GM23338 (cell line): ENCODE results near the gene SLC43A3. TPM values are rescaled to one million over a fixed set of nuclear protein-coding genes. Genes with fewer than 3 reads are reported as not detected.

ENCODE experiments used
- ATAC-seq: fragments of 200-7000 bp; cut with Tn5 transposase; 3 replicates; pipeline ENCODE4 v1.9.1; 2020
- DNase-seq: peaks from one replicate; pipeline ENCODE4 v3.0.0-alpha.2; 2015; ENCODE audit warnings: low spot score
- H2AFZ ChIP-seq: fragments of 200-600 bp; sonication (generic); 2 replicates; pipeline ENCODE4 v1.8.0; 2016; ENCODE audit warnings: antibody characterized with exemption, mild to moderate bottlenecking, moderate library complexity
- H3F3A ChIP-seq: fragments of 200-600 bp; sonication (generic); replicated peaks from 2 replicates; pipeline ENCODE4 v1.8.0; 2017; ENCODE audit warnings: antibody characterized with exemption, mixed run types, low read depth
- H3K27ac ChIP-seq: fragments of 200-600 bp; sonication (generic); 2 replicates; pipeline ENCODE4 v1.6.1; 2016; ENCODE audit warnings: low read depth
- H3K27me3 ChIP-seq: fragments of 200-600 bp; sonication (generic); 2 replicates; pipeline ENCODE4 v1.8.0; 2016; ENCODE audit warnings: mild to moderate bottlenecking, mixed run types, moderate library complexity; ENCODE audit not compliant: insufficient read depth
- H3K36me3 ChIP-seq: fragments of 200-600 bp; sonication (generic); 2 replicates; pipeline ENCODE4 v1.8.0; 2016; ENCODE audit warnings: mild to moderate bottlenecking; ENCODE audit not compliant: insufficient read depth
- H3K4me1 ChIP-seq: fragments of 200-600 bp; sonication (generic); 2 replicates; pipeline ENCODE4 v1.8.0; 2016; ENCODE audit warnings: mild to moderate bottlenecking, moderate library complexity; ENCODE audit not compliant: insufficient read depth
- H3K4me2 ChIP-seq: fragments of 200-600 bp; sonication (generic); 2 replicates; pipeline ENCODE4 v1.7.1; 2017; ENCODE audit warnings: mixed run types
- H3K4me3 ChIP-seq: fragments of 200-600 bp; sonication (generic); 2 replicates; pipeline ENCODE4 v1.6.1; 2016; ENCODE audit warnings: mixed run types
- H3K79me2 ChIP-seq: fragments of 200-600 bp; sonication (generic); replicated peaks from 2 replicates; pipeline ENCODE4 v1.8.0; 2017; ENCODE audit warnings: mild to moderate bottlenecking; ENCODE audit not compliant: insufficient read depth
- H3K9me2 ChIP-seq: fragments of 200-600 bp; sonication (generic); 2 replicates; pipeline ENCODE4 v1.8.0; 2017; ENCODE audit not compliant: insufficient read depth
- H4K20me1 ChIP-seq: fragments of 200-600 bp; sonication (generic); replicated peaks from 2 replicates; pipeline ENCODE4 v1.8.0; 2017; ENCODE audit warnings: mild to moderate bottlenecking; ENCODE audit not compliant: insufficient read depth
- H3K27ac Mint-ChIP-seq: 2 replicates; pipeline ENCODE4 v1.8.0; 2020; ENCODE audit warnings: inconsistent platforms, mild to moderate bottlenecking, moderate library complexity, mixed read lengths
- H3K27me3 Mint-ChIP-seq: 3 replicates; pipeline ENCODE4 v1.8.0; 2022; ENCODE audit warnings: low read depth, mild to moderate bottlenecking, moderate library complexity, mixed read lengths, inconsistent platforms; ENCODE audit not compliant: insufficient read depth, poor library complexity
- H3K36me3 Mint-ChIP-seq: 3 replicates; pipeline ENCODE4 v1.8.0; 2021; ENCODE audit warnings: low read depth, mild to moderate bottlenecking, inconsistent platforms, moderate library complexity, mixed read lengths
- H3K4me1 Mint-ChIP-seq: 3 replicates; pipeline ENCODE4 v1.8.0; 2020; ENCODE audit warnings: mild to moderate bottlenecking, inconsistent platforms, mixed read lengths
- H3K4me3 Mint-ChIP-seq: 3 replicates; pipeline ENCODE4 v1.8.0; 2021; ENCODE audit warnings: moderate library complexity, mild to moderate bottlenecking, inconsistent platforms, mixed read lengths
- H3K9me3 Mint-ChIP-seq: 3 replicates; pipeline ENCODE4 v1.8.0; 2020; ENCODE audit warnings: moderate library complexity, mild to moderate bottlenecking, inconsistent platforms, mixed read lengths
- CREB1 ChIP-seq: fragments of 250-450 bp; sonication (Bioruptor Pico); IDR thresholded peaks from 2 replicates; pipeline ENCODE4 v1.5.0; 2020; ENCODE audit warnings: low read depth, mild to moderate bottlenecking, moderate library complexity
- CTCF ChIP-seq, 2 experiments: fragments of 200-600 bp in 1 of 2; sonication (generic) in 1 of 2; conservative IDR thresholded peaks; 2 replicates each; pipeline versions ENCODE4 v1.5.1 to v1.6.1; 2016 to 2017; ENCODE audit warnings: antibody characterized with exemption in 2 of 2, low read depth in 2 of 2, mild to moderate bottlenecking in 2 of 2, moderate library complexity in 1 of 2
- ETS1 ChIP-seq: IDR thresholded peaks from 2 replicates; pipeline ENCODE4 v1.6.1; 2016; ENCODE audit warnings: antibody characterized with exemption
- EZH2 ChIP-seq: fragments of 200-600 bp; sonication (generic); IDR thresholded peaks from one replicate; pipeline ENCODE4 v1.8.0; 2017; ENCODE audit warnings: antibody characterized with exemption, mild to moderate bottlenecking, low read depth; ENCODE audit not compliant: unreplicated experiment
- REST ChIP-seq: IDR thresholded peaks from one replicate; pipeline ENCODE4 v1.6.1; 2018; ENCODE audit warnings: antibody characterized with exemption; ENCODE audit not compliant: unreplicated experiment
- STAT1 ChIP-seq: IDR thresholded peaks from one replicate; pipeline ENCODE4 v1.6.1; 2016; ENCODE audit warnings: antibody characterized with exemption; ENCODE audit not compliant: unreplicated experiment
- ZNF114 ChIP-seq: fragments of 250-450 bp; sonication (Bioruptor Pico); IDR thresholded peaks from 2 replicates; pipeline ENCODE4 v1.5.0; 2020; ENCODE audit warnings: mild to moderate bottlenecking, moderate library complexity
- ZNF462 ChIP-seq: fragments of 250-450 bp; sonication (Bioruptor Pico); IDR thresholded peaks from 2 replicates; pipeline ENCODE4 v1.5.0; 2020; ENCODE audit warnings: mild to moderate bottlenecking, moderate library complexity
- polyA plus RNA-seq: library from polyadenylated mRNA; unstranded; fragments of >200 nt; fragmentation: Nextera tagmentation; extraction: Ambion mirVana; gene quantifications from 2 replicates; pipeline ENCODE4 v1.2.1, GENCODE V29; 2016
- total RNA-seq: library from RNA; depleted of rRNA; stranded (reverse); fragments of >200 nt; shearing (Covaris generic); gene quantifications from 2 replicates; pipeline ENCODE4 v1.2.3, GENCODE V29; 2014

Gene SLC43A3
- total and polyA plus RNA-seq, 2 experiments from 2014 or later, result 14.3 to 24.8 TPM

GRCh38 chr11:57380975-57381374 is 45.9 kb downstream of the SLC43A3 start, which contains the start of gene PRG3 (continued):
- TF ChIP-seq REST (no peak), EZH2 (no peak), STAT1 (no peak), ETS1 (no peak), ZNF114 (CRISPR knock-in tag) (no peak)

GRCh38 chr11:57379732-57380131 is 47.2 kb downstream of the SLC43A3 start:
- no peak overlapping the region for H3K27ac Mint-ChIP-seq
- no peak overlapping the region for H3K4me3 Mint-ChIP-seq
- H3K4me3 ChIP-seq, result no peak overlapping the region
- peak; percentile 93 for DNase-seq
- peaks cover 2% of the 10 kb centered on the region; the same call in 2 of the 3 replicates for H3K4me1 Mint-ChIP-seq
- peaks cover 10% of the 10 kb centered on the region for H3K27me3 Mint-ChIP-seq
- TF ChIP-seq REST, result peak; percentile 96
- TF ChIP-seq ZNF462 (CRISPR knock-in tag), result peak; percentile 78
- TF ChIP-seq CREB1 (CRISPR knock-in tag), result no peak
- 0 out of 4 replicates have a peak, but pooled peaks of 1 of the 2 experiments have one; percentile 9 for TF ChIP-seq CTCF (conservative IDR thresholded peaks at IDR 0.05; ENCODE audit: low read depth in 2 of 2)
- H3K27ac ChIP-seq, result no peak overlapping the region
- H3K9me2 ChIP-seq, result no peaks in the 10 kb centered on the region
- ATAC-seq, result peak; percentile 92
- no peak overlapping the region for H3K4me2 ChIP-seq
- no peaks in the 10 kb centered on the region for H4K20me1 ChIP-seq
- H3K36me3 Mint-ChIP-seq, result no peaks in the 10 kb centered on the region
- H3F3A ChIP-seq, result no peaks in the 10 kb centered on the region
- H3K79me2 ChIP-seq, result no peaks in the 10 kb centered on the region
- no peaks in the 10 kb centered on the region for H3K36me3 ChIP-seq
- H3K4me1 ChIP-seq, result no peaks in the 10 kb centered on the region
- H2AFZ ChIP-seq, result no peak overlapping the region
- peaks cover 3% of the 10 kb centered on the region; the same call in 1 of the 3 replicates for H3K9me3 Mint-ChIP-seq
- H3K27me3 ChIP-seq, result no peaks in the 10 kb centered on the region
